ENCODE data around the gene SV2B. TPM values are rescaled to one million over a fixed set of nuclear protein-coding genes. Genes with fewer than 3 reads are reported as not detected.
A peak's percentile ranks its signal among the peaks of the same experiment; 100 is the strongest.

Gene SV2B
- polyA plus RNA-seq, 6 donors from 2014 or later: 0.04 to 0.12 TPM; not detected in 4

DNA sequence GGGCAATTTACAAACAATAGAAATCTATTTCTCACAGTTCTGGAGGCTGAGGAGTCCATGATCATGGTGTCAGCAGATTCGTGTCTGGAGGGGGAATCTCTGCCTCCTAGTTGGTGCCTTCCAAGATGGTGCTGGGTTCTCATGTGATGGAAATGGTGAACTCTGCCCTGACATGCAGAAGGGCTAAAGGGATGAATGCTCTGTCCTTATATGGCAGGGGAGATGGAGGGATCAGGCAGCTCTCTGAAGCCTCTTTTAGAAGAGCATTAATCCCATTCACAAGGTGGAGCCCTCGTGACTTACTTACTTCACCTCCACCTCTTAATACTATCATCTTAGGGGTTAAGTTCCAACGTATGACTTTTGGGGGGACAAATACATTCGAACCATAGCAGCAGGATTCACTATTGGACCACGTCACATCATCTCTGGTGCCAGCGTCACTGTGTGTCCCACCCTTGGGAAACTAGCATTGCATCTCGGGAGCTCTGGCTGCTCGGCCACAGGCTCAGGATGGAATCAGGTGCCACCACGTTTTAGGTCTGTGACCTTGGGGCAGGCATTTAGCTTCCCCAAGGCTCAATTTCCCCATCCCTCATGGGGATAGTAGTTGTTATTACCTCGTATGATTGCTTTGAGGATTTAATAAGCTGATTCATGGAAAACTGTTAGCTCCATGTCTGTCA, 53.0 kb downstream of the SV2B start:
- ATAC-seq (ENCODE audit: low read depth in 2 of 2) (no peak), DNase-seq (no peak)
- no peaks in the 10 kb centered on the region for H3K4me1 Mint-ChIP-seq
- peaks cover 34 to 78% (median 52%) of the 10 kb centered on the region in 3 donors for H3K27me3 Mint-ChIP-seq
- no peaks in the 10 kb centered on the region for H3K36me3 Mint-ChIP-seq
- no peak overlapping the region for H3K4me3 Mint-ChIP-seq
- peak overlapping the region in 1 of 6 donors; percentile 5 for H3K27ac Mint-ChIP-seq
- no peaks in the 10 kb centered on the region for H3K9me3 Mint-ChIP-seq

DNA sequence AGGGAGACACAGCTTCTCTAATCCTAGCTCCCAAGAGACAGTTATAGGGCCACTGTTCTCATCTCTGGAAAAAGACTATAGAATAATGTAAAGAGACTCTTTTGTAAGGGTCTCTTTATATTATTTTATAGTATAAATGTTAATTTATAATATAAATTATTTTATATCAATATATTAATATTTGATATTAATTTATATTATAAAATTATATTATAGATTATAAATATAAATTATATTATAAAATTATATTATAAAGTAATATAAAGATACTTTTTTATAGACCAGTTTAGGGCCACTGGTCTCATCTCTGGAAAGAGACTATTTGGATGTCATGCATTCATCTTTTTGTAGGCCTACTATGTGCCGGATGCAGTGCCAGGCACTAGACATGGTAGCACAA, 53.9 kb downstream of the SV2B start:
- Mint-ChIP-seq H3K4me3 (no peak overlapping the region), H3K4me1 (no peaks in the 10 kb centered on the region), H3K9me3 (no peaks in the 10 kb centered on the region), H3K27ac (no peak overlapping the region), H3K27me3 (peaks cover 32 to 79% (median 55%) of the 10 kb centered on the region in 3 donors), H3K36me3 (no peaks in the 10 kb centered on the region)
- ATAC-seq (ENCODE audit: low read depth in 2 of 2) (no peak), DNase-seq (no peak)

DNA sequence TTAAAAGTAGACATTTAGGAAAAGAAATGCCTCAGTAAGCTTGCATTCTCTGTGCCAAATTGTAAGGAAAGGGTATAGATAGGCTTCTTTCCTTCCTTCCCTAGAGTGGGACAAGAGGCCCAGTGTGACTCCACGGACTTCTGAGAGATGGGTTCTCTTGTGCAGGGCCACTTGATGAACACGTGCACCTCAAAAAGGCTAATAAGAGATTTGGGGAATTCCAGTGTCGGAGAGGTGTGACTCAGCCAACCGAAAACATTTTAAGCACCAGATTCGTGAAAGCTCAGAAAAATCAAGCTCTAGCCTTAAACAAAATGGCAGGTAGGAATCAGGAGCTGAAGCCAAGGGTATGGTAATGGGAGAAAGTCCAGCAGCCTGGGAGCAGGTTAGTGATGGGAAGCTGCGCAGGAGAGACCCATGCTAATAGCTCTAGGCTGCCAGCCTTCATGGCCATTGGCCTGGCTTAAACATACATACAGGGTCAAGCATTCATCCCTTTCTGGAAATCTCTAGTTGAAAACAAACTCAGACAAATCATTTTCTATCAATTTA, 56.2 kb downstream of the SV2B start:
- Mint-ChIP-seq H3K27ac (no peak overlapping the region), H3K36me3 (no peaks in the 10 kb centered on the region), H3K4me3 (no peak overlapping the region), H3K27me3 (peaks cover 30 to 66% (median 42%) of the 10 kb centered on the region in 3 donors), H3K9me3 (no peaks in the 10 kb centered on the region), H3K4me1 (no peaks in the 10 kb centered on the region)
- DNase-seq (no peak), ATAC-seq (ENCODE audit: low read depth in 2 of 2) (no peak)

DNA sequence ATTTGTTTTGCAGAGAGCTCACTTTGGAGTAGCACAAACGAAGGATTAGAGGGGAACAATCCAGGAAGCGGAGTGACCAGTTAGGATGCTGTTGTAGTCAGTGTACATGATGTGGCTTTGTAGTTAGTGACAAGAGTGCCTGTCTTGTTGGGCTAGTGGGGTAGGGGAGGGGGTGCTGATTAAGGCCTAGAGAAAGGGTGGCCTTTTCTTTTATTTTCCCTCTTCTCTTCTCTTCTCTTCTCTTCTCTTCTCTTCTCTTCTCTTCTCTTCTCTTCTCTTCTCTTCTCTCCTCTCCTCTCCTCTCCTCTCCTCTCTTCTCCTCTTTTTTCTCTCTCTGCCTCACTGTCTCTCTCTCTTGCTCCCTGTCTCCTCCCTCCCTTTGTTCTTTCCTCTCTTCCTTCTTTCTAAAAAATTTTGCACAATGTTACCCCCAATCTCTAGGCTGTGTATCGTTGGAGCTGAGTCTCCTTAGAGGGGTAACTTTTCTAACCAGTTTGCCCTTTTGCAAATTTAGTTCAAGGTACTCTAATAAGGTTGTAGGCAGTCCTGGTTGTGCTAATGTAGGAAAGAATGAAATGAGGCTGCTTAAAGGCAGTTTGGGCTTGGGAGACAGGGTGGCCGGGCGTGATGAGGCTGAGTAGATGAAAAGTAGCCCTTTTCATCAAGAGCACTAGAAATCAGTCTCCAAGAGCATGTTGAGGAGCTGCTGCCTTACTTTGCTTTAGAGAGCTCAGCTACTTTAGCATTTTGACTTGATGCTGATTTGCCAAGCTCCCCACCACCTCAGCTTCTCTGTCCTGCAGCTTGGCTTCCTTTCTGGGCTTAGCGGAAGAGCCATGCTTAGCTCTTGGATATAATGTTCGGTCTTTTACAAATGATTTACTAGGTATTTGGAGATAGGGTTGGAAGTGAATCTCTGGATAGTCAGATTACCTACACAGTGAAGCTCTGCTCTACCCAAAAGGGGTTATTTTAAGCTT, 58.6 kb downstream of the SV2B start:
- Mint-ChIP-seq H3K4me1 (no peaks in the 10 kb centered on the region), H3K27me3 (peaks cover 17 to 51% (median 29%) of the 10 kb centered on the region in 3 donors), H3K27ac (no peak overlapping the region), H3K9me3 (peaks cover 0 to 9% (median 3%) of the 10 kb centered on the region in 7 donors), H3K36me3 (no peaks in the 10 kb centered on the region), H3K4me3 (no peak overlapping the region)
- DNase-seq (no peak), ATAC-seq (ENCODE audit: low read depth in 2 of 2) (no peak)

DNA sequence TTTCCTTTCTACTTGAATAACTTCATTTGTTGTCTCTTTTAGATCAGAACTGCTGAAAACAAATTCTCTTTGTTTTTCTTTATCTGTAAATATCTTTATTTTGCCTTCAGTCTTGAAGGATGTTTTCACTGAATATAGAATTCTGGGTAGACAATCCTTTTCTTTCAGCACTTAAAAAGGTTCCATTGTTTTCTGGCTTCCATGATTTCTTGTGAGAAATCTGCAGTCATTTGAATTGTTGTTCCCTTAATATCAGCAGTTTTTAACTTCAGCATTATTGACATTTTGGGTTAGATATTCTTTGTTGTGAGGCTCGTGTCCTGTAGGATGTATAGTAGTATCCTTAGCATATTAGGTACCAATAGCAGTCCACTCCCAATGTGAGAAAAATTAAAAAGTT, 65.8 kb downstream of the SV2B start:
- Mint-ChIP-seq H3K27me3 (peaks cover 0 to 5% (median 2%) of the 10 kb centered on the region in 3 donors), H3K4me1 (no peaks in the 10 kb centered on the region), H3K36me3 (peaks cover 0 to 10% of the 10 kb centered on the region in 2 donors), H3K4me3 (no peak overlapping the region), H3K27ac (no peak overlapping the region), H3K9me3 (peaks cover 4 to 63% (median 33%) of the 10 kb centered on the region in 7 donors)
- ATAC-seq (ENCODE audit: low read depth in 2 of 2) (no peak), DNase-seq (no peak)

DNA sequence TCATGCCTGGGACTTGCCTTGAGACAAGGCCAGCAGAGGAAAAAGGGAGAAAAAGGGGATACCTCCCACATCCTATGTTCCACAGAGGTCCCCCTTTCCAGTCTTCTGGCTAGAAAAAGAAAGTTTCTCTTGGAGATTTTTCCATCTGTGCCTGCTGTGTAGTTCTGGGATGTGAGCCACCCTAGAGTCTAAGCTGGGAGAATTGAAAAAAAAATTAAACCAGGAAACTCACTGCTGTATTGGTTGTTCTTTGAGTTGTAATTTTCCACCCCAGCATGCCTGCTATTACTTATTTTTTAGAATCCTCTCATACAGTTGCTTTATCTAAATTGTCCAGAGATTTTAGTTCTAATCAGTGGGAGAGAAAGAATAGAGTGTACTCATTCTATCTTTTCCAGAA, 68.4 kb downstream of the SV2B start:
- H3K27ac Mint-ChIP-seq: no peak overlapping the region
- peaks cover 4 to 56% (median 30%) of the 10 kb centered on the region in 7 donors for H3K9me3 Mint-ChIP-seq
- ATAC-seq (ENCODE audit: low read depth in 2 of 2): no peak
- no peak for DNase-seq
- H3K36me3 Mint-ChIP-seq: peaks cover 0 to 10% of the 10 kb centered on the region in 2 donors
- peaks cover 14 to 26% (median 25%) of the 10 kb centered on the region in 3 donors for H3K27me3 Mint-ChIP-seq
- H3K4me1 Mint-ChIP-seq: no peaks in the 10 kb centered on the region
- H3K4me3 Mint-ChIP-seq: no peak overlapping the region

DNA sequence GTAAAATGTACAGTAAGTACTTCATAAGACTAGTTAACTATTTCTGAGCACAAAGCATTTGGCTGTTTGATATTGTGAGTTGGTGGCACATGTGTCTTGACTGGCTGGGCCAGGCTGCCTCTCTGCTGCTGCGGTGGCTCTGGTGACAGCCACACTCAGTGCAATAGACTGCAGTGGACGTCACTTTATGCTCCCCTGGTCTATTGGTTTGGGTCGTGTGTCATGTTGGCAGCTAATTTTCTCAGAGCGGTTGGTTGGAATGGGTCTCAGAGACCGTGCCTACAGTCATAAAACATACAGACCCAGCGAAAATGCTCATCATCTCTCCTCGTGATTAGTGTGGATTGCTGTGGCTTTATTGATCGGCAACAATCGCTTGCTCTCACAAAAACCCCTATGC, 71.3 kb downstream of the SV2B start:
- H3K4me1 Mint-ChIP-seq: no peaks in the 10 kb centered on the region
- no peak overlapping the region for H3K27ac Mint-ChIP-seq
- H3K36me3 Mint-ChIP-seq: peaks cover 0 to 10% of the 10 kb centered on the region in 2 donors
- peaks cover 17 to 32% (median 28%) of the 10 kb centered on the region in 3 donors for H3K27me3 Mint-ChIP-seq
- ATAC-seq (ENCODE audit: low read depth in 2 of 2) (no peak), DNase-seq (no peak)
- H3K9me3 Mint-ChIP-seq: peaks cover 4 to 32% (median 13%) of the 10 kb centered on the region in 7 donors
- H3K4me3 Mint-ChIP-seq: no peak overlapping the region

DNA sequence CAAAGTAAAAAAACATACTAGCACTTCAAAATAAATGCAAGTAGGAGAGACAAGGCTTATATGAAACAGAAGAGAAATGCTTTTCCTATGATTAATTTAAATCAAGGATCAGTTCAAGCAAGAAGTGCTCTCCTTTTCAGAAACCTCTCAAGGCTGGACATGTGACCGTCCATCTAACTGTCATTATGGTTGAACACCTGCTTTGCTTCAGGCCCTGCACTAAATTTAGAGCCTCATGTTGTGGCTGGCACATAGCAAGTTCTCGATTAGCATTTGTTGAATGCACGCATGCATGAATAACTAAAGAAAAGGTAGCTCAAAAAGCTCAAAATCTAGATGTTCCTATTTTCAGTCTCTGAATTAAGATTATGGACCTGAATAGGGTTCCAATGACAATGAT, 82.0 kb downstream of the SV2B start:
- Mint-ChIP-seq H3K27ac (no peak overlapping the region), H3K27me3 (peaks cover 19 to 49% (median 41%) of the 10 kb centered on the region in 3 donors), H3K4me3 (peak overlapping the region in 1 of 8 donors; percentile 3), H3K9me3 (peaks cover 0 to 4% (median 0%) of the 10 kb centered on the region in 7 donors), H3K36me3 (peaks cover 0 to 4% of the 10 kb centered on the region in 2 donors), H3K4me1 (no peaks in the 10 kb centered on the region)
- DNase-seq (no peak), ATAC-seq (ENCODE audit: low read depth in 2 of 2) (no peak)

DNA sequence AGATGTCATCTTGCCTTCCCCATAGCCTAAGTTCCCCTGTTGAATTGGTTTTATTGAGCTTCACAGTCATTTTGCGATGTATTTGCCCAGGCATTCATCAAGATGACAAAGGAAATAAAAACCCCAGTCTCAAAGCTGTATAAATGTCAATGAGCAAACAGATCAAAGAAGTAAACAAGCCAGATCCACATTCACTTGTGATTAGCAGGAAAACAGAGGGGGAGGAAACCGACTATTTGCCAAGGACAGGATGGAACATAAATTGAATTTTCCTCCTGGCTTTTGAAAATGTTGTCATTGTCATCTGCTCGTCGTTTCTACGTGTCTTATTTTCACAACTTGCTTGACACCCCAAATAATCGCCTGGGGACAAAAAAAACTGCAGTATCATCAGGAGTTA, 83.5 kb downstream of the SV2B start:
- no peak overlapping the region for H3K4me3 Mint-ChIP-seq
- no peak overlapping the region for H3K27ac Mint-ChIP-seq
- H3K4me1 Mint-ChIP-seq: no peaks in the 10 kb centered on the region
- ATAC-seq (ENCODE audit: low read depth in 2 of 2): no peak
- H3K27me3 Mint-ChIP-seq: peaks cover 19 to 49% (median 41%) of the 10 kb centered on the region in 3 donors
- DNase-seq: no peak
- peaks cover 0 to 4% of the 10 kb centered on the region in 2 donors for H3K36me3 Mint-ChIP-seq
- peaks cover 0 to 4% (median 0%) of the 10 kb centered on the region in 7 donors for H3K9me3 Mint-ChIP-seq

DNA sequence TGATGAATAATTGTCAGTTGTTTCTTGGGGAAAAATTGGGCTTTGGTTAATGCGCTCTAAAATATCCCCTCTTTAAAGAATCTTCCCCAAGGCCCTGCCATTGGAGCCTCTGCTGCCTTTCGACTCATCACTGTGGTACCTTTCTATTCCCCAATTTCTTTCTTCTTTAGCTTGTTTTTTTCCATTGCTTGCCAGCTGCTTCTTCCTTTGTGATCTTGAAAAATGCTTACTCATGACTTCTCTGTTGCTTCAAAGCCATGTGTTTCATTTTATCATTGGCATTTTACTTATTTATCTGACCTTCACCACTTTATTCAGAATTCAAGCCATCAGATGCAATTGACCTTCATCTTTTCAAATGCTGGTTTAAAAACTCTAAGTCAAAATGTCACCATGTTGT, 84.4 kb downstream of the SV2B start:
- no peak for ATAC-seq (ENCODE audit: low read depth in 2 of 2)
- no peak for DNase-seq
- peaks cover 0 to 4% (median 0%) of the 10 kb centered on the region in 7 donors for H3K9me3 Mint-ChIP-seq
- peak overlapping the region in 1 of 6 donors; percentile 29 for H3K27ac Mint-ChIP-seq
- H3K36me3 Mint-ChIP-seq: peaks cover 0 to 4% of the 10 kb centered on the region in 2 donors
- H3K27me3 Mint-ChIP-seq: peaks cover 19 to 49% (median 41%) of the 10 kb centered on the region in 3 donors
- H3K4me3 Mint-ChIP-seq: no peak overlapping the region
- no peaks in the 10 kb centered on the region for H3K4me1 Mint-ChIP-seq

DNA sequence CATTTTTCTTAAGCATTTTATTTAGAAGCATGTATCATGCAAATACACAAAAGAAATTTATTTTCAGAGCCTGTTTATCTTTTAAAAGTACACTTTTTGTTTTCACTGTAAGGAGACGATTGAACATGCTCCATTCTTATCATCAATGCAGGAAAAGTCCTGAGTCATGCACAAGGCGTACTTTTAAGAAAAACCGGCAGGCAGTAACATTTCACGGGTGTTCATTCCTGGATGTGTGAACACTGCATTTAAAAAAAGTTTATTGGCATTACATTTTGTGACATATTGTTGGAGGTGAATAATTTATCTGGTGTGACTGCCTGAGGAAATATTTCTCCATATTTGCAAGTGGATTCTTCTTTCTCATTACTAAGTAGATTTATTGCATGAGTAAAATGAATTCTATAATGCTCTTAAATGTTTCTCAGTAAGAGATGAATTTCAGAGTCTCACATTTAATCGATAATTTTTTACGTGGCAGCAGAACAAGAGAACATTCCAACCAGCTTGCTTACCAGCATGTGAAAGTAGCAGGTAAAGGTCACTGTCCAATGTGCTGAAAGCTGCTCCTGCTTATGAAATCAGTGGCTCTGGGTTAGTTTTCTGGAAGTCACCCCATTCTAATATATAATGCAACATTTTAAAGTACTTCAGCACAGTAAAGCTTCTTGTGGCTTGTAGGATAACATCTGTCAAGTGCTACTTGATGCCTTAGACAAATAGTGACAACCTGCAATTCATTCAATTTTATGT, 87.0 kb downstream of the SV2B start:
- Mint-ChIP-seq H3K4me1 (no peaks in the 10 kb centered on the region), H3K27ac (no peak overlapping the region), H3K27me3 (peaks cover 24 to 44% (median 41%) of the 10 kb centered on the region in 3 donors), H3K9me3 (peaks cover 0 to 1% (median 0%) of the 10 kb centered on the region in 7 donors), H3K4me3 (no peak overlapping the region), H3K36me3 (peaks cover 0 to 4% of the 10 kb centered on the region in 2 donors)
- DNase-seq (no peak), ATAC-seq (ENCODE audit: low read depth in 2 of 2) (no peak)

DNA sequence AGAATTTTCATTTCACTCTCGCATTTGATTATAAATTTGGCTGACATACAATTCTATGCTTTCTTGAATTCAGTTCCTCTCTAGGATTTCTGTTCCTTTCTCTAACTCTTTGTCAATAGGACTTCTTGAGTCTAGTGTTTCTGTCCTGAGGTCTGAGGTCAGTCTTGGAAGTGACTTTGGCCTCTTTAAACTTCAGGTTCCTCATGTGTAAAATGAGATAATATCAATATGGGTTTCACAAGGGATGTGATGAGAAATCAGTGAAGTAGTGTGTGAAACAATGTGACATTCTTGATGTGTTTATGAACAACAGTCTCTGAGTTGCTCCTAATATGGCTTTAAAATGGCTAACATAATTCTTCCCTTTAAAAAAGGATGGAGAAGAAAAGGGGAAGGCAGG, 92.2 kb downstream of the SV2B start:
- H3K4me1 Mint-ChIP-seq: no peaks in the 10 kb centered on the region
- no peaks in the 10 kb centered on the region for H3K36me3 Mint-ChIP-seq
- no peak overlapping the region for H3K4me3 Mint-ChIP-seq
- H3K27ac Mint-ChIP-seq: no peak overlapping the region
- H3K27me3 Mint-ChIP-seq: peaks cover 18 to 47% (median 27%) of the 10 kb centered on the region in 3 donors
- ATAC-seq (ENCODE audit: low read depth in 2 of 2): no peak
- no peak for DNase-seq
- no peaks in the 10 kb centered on the region for H3K9me3 Mint-ChIP-seq

All from naive B cell (primary cell).